Immature natural killer cell (primary cell): ENCODE measurements around the gene P2RX4. TPM values are rescaled to one million over a fixed set of nuclear protein-coding genes. Genes with fewer than 3 reads are reported as not detected.

Experiments
- polyA plus RNA-seq, 3 donors: library from polyadenylated mRNA; unstranded; fragments of 300-500 nt; fragmentation: Illumina TruSeq; gene quantifications; one replicate each; pipeline ENCODE4 v1.2.3, GENCODE V29; 2021

P2RX4 gene
- polyA plus RNA-seq, 3 donors from 2014 or later, result 38.2 to 49.0 (median 47.7) TPM

Other genes with a start within 250 kb of the P2RX4 start
- not detected for gene HNF1A, start 231.6 kb upstream of the P2RX4 start, polyA plus RNA-seq
- 10 to 100 TPM; 11.8 to 24.8 (median 23.9) TPM for gene C12orf43, start 193.6 kb upstream of the P2RX4 start, polyA plus RNA-seq
- gene OASL, start 170.9 kb upstream of the P2RX4 start, polyA plus RNA-seq, result 10 to 100 TPM in 2 of 3 donors, 1 to 10 TPM in 1; 7.7 to 21.7 (median 13.2) TPM
- 10 to 100 TPM in 2 of 3 donors, 1 to 10 TPM in 1; 7.5 to 17.4 (median 12.9) TPM for gene P2RX7, start 77.3 kb upstream of the P2RX4 start, polyA plus RNA-seq
- gene CAMKK2, start 86.6 kb downstream of the P2RX4 start, polyA plus RNA-seq, result 10 to 100 TPM in 2 of 3 donors, 1 to 10 TPM in 1; 8.0 to 20.3 (median 12.6) TPM
- gene ANAPC5, start 142.3 kb downstream of the P2RX4 start, polyA plus RNA-seq, result 100 to 1,000 TPM; 150 to 248 (median 157) TPM
- gene RNF34, start 190.0 kb downstream of the P2RX4 start, polyA plus RNA-seq, result 10 to 100 TPM; 31.8 to 73.9 (median 57.9) TPM